HTR-8/SVneo (cell line): Measurements from ENCODE around the gene KCNK3.

Source experiments
- DNase-seq: peaks from one replicate; pipeline ENCODE4 v3.0.0; 2011; ENCODE audit warnings: low spot score, mixed read lengths; ENCODE audit not compliant: insufficient read length
- FAIRE-seq: peaks from 2 replicates; lab custom pipeline; 2011; peaks lifted over from hg19 to GRCh38; lab: Jason Lieb, UNC

KCNK3 gene

GRCh38 chr2:26724784-26725520 lies 32.4 kb downstream of the KCNK3 start:
- no peak for DNase-seq
- FAIRE-seq, result peak; percentile 49

DNA sequence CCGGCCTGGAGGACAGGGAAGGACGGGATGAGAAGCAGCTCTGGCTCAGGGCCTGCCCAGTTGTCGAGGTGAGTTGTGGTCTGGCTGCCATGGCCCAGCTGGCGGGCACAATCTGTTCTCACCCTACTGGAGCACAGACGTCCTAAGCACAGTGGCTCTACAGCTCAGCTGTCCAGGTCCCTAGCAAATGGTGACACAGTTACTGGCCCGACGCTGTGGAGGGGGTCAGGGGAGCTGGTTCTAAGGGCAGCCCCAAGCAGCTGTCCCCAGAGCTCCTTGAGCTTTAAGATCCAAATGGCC lies 32.9 kb downstream of the KCNK3 start:
- FAIRE-seq (no peak), DNase-seq (no peak)

DNA sequence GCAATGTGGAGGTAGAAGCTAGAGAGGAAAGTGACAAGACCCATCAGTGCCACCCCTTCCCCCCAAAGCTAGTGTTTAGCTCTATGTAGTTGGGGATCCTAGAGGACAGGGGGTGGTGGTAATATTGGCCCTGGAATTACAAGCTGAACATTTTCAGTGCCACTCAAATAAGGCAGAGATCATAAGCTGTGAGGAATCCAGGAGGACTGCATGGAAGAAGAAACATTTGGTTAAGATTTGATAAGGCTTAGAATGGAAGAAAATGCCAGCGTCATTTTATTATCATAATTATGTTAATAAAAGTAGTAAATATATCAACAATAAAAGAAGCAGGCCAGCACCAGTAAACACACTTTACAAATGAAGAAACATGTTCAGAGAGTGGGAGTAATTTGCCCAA lies 33.7 kb downstream of the KCNK3 start:
- no peak for DNase-seq
- no peak for FAIRE-seq

DNA sequence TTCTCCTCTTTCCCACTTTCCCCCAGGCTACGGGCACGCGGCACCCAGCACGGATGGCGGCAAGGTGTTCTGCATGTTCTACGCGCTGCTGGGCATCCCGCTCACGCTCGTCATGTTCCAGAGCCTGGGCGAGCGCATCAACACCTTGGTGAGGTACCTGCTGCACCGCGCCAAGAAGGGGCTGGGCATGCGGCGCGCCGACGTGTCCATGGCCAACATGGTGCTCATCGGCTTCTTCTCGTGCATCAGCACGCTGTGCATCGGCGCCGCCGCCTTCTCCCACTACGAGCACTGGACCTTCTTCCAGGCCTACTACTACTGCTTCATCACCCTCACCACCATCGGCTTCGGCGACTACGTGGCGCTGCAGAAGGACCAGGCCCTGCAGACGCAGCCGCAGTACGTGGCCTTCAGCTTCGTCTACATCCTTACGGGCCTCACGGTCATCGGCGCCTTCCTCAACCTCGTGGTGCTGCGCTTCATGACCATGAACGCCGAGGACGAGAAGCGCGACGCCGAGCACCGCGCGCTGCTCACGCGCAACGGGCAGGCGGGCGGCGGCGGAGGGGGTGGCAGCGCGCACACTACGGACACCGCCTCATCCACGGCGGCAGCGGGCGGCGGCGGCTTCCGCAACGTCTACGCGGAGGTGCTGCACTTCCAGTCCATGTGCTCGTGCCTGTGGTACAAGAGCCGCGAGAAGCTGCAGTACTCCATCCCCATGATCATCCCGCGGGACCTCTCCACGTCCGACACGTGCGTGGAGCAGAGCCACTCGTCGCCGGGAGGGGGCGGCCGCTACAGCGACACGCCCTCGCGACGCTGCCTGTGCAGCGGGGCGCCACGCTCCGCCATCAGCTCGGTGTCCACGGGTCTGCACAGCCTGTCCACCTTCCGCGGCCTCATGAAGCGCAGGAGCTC lies 35.4 kb downstream of the KCNK3 start:
- FAIRE-seq (no peak), DNase-seq (no peak)

DNA sequence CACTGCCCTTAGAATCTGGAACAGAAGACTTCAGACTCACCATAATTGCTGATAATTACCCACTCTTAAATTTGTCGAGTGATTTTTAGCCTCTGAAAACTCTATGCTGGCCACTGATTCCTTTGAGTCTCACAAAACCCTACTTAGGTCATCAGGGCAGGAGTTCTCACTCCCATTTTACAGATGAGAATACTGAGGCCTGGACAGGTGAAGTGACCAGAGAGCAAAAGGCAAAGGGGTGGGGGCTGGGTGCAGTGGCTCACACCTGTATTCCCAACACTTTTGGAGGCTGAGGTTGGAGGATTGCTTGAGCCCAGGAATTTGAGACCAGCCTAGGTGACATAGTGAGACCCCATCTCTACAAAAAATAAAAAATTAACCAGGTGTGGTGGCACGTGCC lies 36.8 kb downstream of the KCNK3 start:
- FAIRE-seq (no peak), DNase-seq (no peak)

GRCh38 chr2:26730549-26731344 lies 38.2 kb downstream of the KCNK3 start:
- FAIRE-seq, result no peak
- DNase-seq, result no peak

GRCh38 chr2:26731714-26732113 lies 39.2 kb downstream of the KCNK3 start:
- FAIRE-seq, result no peak
- no peak for DNase-seq

GRCh38 chr2:26732446-26732845 lies 39.9 kb downstream of the KCNK3 start:
- DNase-seq (no peak), FAIRE-seq (no peak)

DNA sequence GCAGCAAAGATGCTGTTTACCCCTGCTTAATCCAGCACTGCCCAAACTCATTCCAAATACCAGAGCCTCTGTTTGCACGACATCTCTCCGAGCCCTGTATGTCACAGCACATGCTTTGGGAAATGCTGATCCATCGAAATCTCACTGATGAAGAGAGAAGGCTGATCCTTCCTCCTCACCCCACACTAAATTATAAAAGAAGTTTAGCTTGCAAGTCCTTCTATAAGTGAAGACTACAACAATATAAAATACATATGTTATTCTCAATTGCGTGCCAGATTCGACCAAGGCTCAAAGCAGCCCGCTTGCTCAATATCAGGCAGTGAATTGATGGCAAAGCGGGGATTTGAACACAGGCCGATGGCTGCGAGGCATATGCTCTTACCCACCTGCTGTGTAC lies 40.9 kb downstream of the KCNK3 start:
- FAIRE-seq (no peak), DNase-seq (no peak)

GRCh38 chr2:26735097-26735496 lies 42.6 kb downstream of the KCNK3 start:
- FAIRE-seq (peak; percentile 82), DNase-seq (peak; percentile 51)

GRCh38 chr2:26735883-26736588 lies 43.5 kb downstream of the KCNK3 start:
- DNase-seq (no peak), FAIRE-seq (peak; percentile 74)

GRCh38 chr2:26737221-26737620 lies 44.7 kb downstream of the KCNK3 start:
- FAIRE-seq, result no peak

DNA sequence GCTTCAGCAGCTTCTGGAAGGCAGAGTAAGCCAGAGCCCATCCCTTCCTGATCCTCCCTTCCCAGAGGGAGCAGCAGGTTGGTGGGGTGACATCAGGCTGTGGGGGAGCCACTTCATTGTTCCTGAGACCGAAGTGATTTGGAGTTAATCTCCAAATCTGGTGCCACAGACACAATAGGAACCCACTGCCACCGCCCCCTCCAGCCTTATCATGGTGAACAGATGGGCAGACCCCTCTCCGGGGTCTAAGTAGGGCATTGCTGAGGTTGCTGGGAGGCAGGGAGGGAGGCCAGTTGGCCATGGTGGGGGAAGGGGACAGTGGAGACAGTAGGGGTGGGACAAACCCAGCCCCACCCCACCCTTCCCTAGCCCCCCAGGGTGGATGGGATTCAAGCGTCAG lies 46.0 kb downstream of the KCNK3 start:
- FAIRE-seq, result no peak
- DNase-seq, result no peak

More at GRCh38 chr2:26737221-26737620, 44.7 kb downstream of the KCNK3 start:
- no peak for DNase-seq

DNA sequence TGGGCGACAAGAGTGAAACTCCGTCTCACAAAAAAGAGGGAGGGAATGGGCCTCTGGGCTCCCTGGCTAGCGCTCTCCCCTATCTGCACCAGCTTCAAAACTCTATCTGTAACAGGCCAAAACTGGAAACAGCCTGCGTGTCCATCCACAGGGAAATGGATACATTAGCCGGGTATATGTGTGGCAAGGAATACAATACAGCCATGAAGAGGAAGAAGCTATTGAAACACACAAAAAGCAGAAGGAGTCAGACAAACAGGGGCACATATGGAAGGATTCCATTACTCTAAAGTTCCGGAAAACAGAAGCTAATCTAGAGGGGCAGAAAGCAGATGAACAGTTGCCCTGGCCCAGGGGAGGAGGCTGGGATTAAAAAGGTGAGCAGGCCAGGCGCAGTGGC lies 47.0 kb downstream of the KCNK3 start:
- no peak for FAIRE-seq
- DNase-seq, result no peak

DNA sequence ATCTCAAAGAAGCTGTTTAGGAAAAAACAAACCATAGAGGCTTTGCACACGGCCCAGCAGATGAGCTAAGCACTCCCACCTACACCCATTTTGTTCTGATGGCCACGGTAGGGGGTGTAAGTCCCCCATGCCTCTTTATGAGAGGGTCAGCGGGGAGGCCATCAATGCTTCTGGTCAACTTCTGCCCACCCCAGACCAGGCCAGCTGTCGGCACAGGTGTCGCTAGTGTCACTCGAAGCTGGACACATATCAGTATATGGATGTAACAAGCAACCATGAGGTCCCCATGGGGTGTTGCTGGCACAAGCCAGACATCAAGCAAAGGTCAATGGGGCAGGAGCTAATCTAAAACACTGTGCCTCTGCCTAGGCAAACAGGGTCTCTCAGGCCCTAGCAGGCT lies 47.8 kb downstream of the KCNK3 start:
- DNase-seq (no peak), FAIRE-seq (no peak)

GRCh38 chr2:26740890-26741302 lies 48.4 kb downstream of the KCNK3 start:
- DNase-seq (no peak), FAIRE-seq (peak; percentile 20)

- FAIRE-seq (no peak), DNase-seq (no peak)
Observed at GRCh38 chr2:26742048-26742770, 49.7 kb downstream of the KCNK3 start.

DNA sequence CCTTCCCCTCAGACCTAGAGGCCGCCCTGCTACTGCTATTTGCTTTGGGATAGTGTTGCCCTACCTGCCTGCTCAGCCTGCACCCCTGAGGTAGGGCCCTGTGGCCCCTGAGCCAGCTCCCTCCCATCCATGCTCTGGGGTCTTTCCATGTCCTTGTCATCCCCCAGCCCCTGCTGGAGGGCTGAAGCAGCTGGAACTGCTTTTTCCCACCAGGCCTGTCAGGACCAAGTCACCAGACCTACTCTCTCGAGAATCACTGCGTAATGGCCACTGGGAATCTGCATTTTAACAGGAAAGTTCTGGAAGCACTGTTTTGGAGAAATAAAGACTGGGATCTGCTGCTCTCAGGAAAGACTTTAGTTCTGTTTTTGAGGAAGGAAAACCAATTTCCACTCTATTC lies 51.3 kb downstream of the KCNK3 start:
- no peak for FAIRE-seq

DNA sequence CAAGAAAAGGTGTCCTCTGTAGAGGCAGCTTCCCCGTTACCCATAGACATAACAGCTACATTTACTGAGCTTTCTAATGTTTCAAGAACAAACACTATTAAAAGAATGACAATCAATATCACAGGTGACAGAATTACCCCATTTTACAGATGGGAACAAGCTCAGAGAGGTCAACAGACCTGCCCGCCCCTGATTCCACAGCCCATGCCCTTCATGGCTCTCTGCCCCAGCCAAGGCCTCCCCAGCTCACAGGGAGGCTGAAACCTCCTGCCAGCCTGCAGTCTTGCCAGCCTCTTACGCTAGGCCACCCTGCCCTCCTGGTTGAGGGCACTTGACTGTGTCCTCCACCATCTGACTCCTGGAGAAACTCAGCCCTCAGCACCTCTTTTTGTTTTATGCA lies 52.4 kb downstream of the KCNK3 start:
- DNase-seq (no peak), FAIRE-seq (no peak)

More for the DNA sequence above, 51.3 kb downstream of the KCNK3 start:
- DNase-seq, result no peak
